Right lobe of liver (tissue), 6 donors: Measurements from ENCODE around the gene FBXL13. TPM values are rescaled to one million over a fixed set of nuclear protein-coding genes. Genes with fewer than 3 reads are reported as not detected.
A peak's percentile ranks its signal among the peaks of the same experiment; 100 is the strongest.

Experiments used
- ATAC-seq, 4 donors: fragments of 200-7000 bp; cut with Tn5 transposase; one replicate each; pipeline ENCODE4 v1.9.1; 2020; ENCODE audit warnings: mild to moderate bottlenecking in 4 of 4, moderate library complexity in 4 of 4
- DNase-seq, 3 donors: peaks; one replicate each; pipeline ENCODE4 v3.0.0-alpha.2; 2020
- H3K27ac ChIP-seq, 3 donors: fragments of 200-600 bp; one replicate each; pipeline ENCODE4 v1.8.0; 2022
- H3K27me3 ChIP-seq, 2 donors: fragments of 200-600 bp; one replicate each; pipeline ENCODE4 v1.8.0; 2022
- H3K36me3 ChIP-seq, 4 donors: fragments of 200-600 bp; sonication (generic) in 1 of 4; one replicate each; pipeline versions ENCODE4 v1.5.1 to v1.8.0; 2017 to 2022; ENCODE audit warnings: control low read depth in 1 of 4
- H3K4me1 ChIP-seq, 4 donors: fragments of 200-600 bp; sonication (generic) in 1 of 4; one replicate each; pipeline versions ENCODE4 v1.5.1 to v1.8.0; 2017 to 2022; ENCODE audit warnings: control low read depth in 1 of 4
- H3K4me3 ChIP-seq, 3 donors: fragments of 200-600 bp; one replicate each; pipeline ENCODE4 v1.8.0; 2022
- H3K9me3 ChIP-seq, 4 donors: fragments of 200-600 bp; sonication (generic) in 1 of 4; one replicate each; pipeline versions ENCODE4 v1.5.1 to v1.8.0; 2017 to 2022; ENCODE audit warnings: control low read depth in 1 of 4
- CTCF ChIP-seq, 4 donors: fragments of 200-600 bp in 3 of 4; fragments of 450-650 bp in 1 of 4; IDR thresholded peaks; one replicate each; pipeline versions ENCODE4 v1.5.1 to v1.8.0; 2016 to 2022; ENCODE audit warnings: antibody characterized with exemption in 4 of 4, mild to moderate bottlenecking in 2 of 4
- POLR2A ChIP-seq: fragments of 450-650 bp; IDR thresholded peaks from one replicate; pipeline ENCODE4 v1.6.1; 2017; ENCODE audit warnings: antibody characterized with exemption, mild to moderate bottlenecking
- WGBS: methylation state at CpG from one replicate; pipeline ENCODE4 v1.1.6; 2018; ENCODE audit warnings: low coverage, low lambda C conversion rate; ENCODE audit not compliant: insufficient coverage; ENCODE audit errors: missing lambda C conversion rate; 5-methylcytosine and 5-hydroxymethylcytosine counted together
- intact Hi-C, 2 donors: fragments of 100-400 bp; cut with DNase I; formaldehyde crosslinking; loops; one replicate each; pipeline versions ENCODE4 v1.11.2 to v1.14.1; 2022
- long read RNA-seq: library from polyadenylated mRNA; unstranded; transcript quantifications from one replicate; pipeline ENCODE4 v2.0.0, GENCODE V29; 2019
- total RNA-seq, 6 experiments: library from RNA; depleted of rRNA in 2 of 6; stranded (reverse); fragments of >200 nt in 2 of 6; fragmentation: NEBNext Ultra II Directional in 3 of 6; extraction: Animal tissue kit (Norgen Biotek cat#: 25700) in 3 of 6; gene quantifications; one replicate each; pipeline versions ENCODE4 v1.1.0 to v1.2.4, GENCODE V29; 2016 to 2023
- donor health status: DM: no; HTN: yes; CAD: no.
- donor health status: DM: no; HTN: no; CAD: no.
- donor health status: DM: no; HTN: no; CAD: no.
- donor health status: DM: no; HTN: yes; CAD: no.
- donor health status: DM: no; HTN: yes; CAD: no.

FBXL13 gene
- under 1 TPM in 4 of 6 experiments, not detected in 2; 0.12 to 0.31 (median 0.20) TPM for total RNA-seq
- long read RNA-seq, result 0 reads

GRCh38 chr7:103074519-103075336 lies at the start of gene FBXL13, which contains the start of gene ARMC10:
TSS of gene FBXL13 (minus strand) at chr7:103074796.
TSS of gene ARMC10 (plus strand) at chr7:103075140. CDS start at chr7:103075273, 133 bp downstream.
- intact Hi-C loops, result no loop called here
- peak within 1 kb of the TSS; percentile 50 to 76 (median 75) for H3K27ac ChIP-seq
- TF ChIP-seq POLR2A (peak; percentile 71), CTCF (IDR thresholded peaks at IDR 0.05) (peak; percentile 42 to 49 (median 48))
- peak within 1 kb of the TSS; percentile 76 to 92 (median 80) for H3K4me3 ChIP-seq
- under 1% methylated on average over 26 of the region's 83 CpGs for WGBS
- peaks cover 0 to 15% (median 2%) of the 10 kb centered on the region in 4 donors for H3K4me1 ChIP-seq
- H3K27me3 ChIP-seq, result no peaks in the 10 kb centered on the region
- H3K9me3 ChIP-seq, result no peaks in the 10 kb centered on the region
- H3K36me3 ChIP-seq, result no peaks in the 10 kb centered on the region
- DNase-seq, result peak; percentile 93 to 95 (median 93)
- ATAC-seq, result peak; percentile 92 to 97 (median 94)

DNA sequence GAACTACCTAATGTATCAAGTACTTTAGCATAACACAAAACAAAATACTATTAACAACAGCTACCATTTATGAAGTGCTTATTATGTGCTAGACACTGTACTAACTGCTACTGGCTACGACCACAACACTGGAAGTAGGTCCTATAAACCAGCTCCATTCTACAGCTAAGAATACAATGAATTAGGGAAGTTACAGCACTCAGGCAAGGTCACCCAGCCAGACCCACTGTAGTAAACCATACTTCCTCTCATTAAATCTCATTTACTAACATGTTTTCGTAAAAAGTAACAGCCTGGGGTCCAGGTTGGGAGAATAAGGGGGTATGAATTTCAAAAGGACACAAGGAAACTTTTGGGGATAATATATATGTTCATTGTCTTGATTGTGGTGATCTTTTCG lies 48.9 kb upstream of the FBXL13 start:
- WGBS, result 54% methylated on average over 3 of the region's 3 CpGs
- no peak for TF ChIP-seq CTCF (IDR thresholded peaks at IDR 0.05)
- no peak for TF ChIP-seq POLR2A
- Histone ChIP-seq H3K27ac (no peak overlapping the region), H3K27me3 (no peaks in the 10 kb centered on the region), H3K4me1 (peaks cover 0 to 16% (median 0%) of the 10 kb centered on the region in 4 donors), H3K9me3 (no peaks in the 10 kb centered on the region), H3K36me3 (peaks cover 0 to 49% (median 11%) of the 10 kb centered on the region in 4 donors), H3K4me3 (no peak overlapping the region)
- intact Hi-C loops, result no loop called here
- ATAC-seq, result no peak
- DNase-seq, result no peak

- no peak for DNase-seq
- H3K27me3 ChIP-seq, result no peaks in the 10 kb centered on the region
Observed at GRCh38 chr7:103121641-103122040, 47.0 kb upstream of the FBXL13 start.

DNA sequence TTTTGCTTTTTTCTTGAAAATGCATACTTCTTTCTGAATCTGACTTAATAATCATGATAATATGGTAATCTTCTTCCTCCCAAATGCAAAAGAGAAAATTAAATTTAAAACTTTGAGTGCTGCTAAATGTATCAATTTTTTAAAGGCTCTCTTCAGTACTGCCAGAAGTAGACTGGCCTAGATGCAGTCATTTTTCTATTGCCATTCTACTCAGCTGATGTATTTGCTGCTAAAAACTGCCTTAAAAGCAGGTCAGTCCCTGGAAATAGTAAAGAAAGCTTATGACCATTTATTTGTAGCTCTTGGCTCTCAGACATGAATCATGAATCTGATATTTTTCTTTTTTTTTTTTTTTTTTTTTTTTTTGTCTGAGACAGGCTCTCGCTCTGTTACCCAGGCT lies 45.8 kb upstream of the FBXL13 start:
- Histone ChIP-seq H3K36me3 (peaks cover 0 to 22% (median 6%) of the 10 kb centered on the region in 4 donors), H3K27me3 (no peaks in the 10 kb centered on the region), H3K4me3 (no peak overlapping the region), H3K4me1 (peaks cover 0 to 12% (median 0%) of the 10 kb centered on the region in 4 donors), H3K9me3 (no peaks in the 10 kb centered on the region), H3K27ac (no peak overlapping the region)
- ATAC-seq, result no peak
- WGBS, result no CpG with 5 or more reads among the region's 1 CpG
- intact Hi-C loops, result no loop called here
- no peak for DNase-seq
- TF ChIP-seq POLR2A (no peak), CTCF (IDR thresholded peaks at IDR 0.05) (no peak)

More at GRCh38 chr7:103121641-103122040, 47.0 kb upstream of the FBXL13 start:
- ATAC-seq, result no peak
- H3K9me3 ChIP-seq, result no peaks in the 10 kb centered on the region
- intact Hi-C loops, result no loop called here
- peaks cover 0 to 32% (median 6%) of the 10 kb centered on the region in 4 donors for H3K36me3 ChIP-seq
- TF ChIP-seq CTCF (IDR thresholded peaks at IDR 0.05), result no peak
- TF ChIP-seq POLR2A, result no peak
- H3K27ac ChIP-seq, result no peak overlapping the region
- H3K4me1 ChIP-seq, result peaks cover 0 to 16% (median 0%) of the 10 kb centered on the region in 4 donors
- H3K4me3 ChIP-seq, result no peak overlapping the region
